GM21529 (cell line): Measurements from ENCODE around the gene GNG12.

ENCODE experiments used
- ATAC-seq: cut with Tn5 transposase; IDR thresholded peaks from one replicate; pipeline ENCODE4 v1.9.1; 2021; ENCODE audit not compliant: unreplicated experiment

GNG12 gene

DNA sequence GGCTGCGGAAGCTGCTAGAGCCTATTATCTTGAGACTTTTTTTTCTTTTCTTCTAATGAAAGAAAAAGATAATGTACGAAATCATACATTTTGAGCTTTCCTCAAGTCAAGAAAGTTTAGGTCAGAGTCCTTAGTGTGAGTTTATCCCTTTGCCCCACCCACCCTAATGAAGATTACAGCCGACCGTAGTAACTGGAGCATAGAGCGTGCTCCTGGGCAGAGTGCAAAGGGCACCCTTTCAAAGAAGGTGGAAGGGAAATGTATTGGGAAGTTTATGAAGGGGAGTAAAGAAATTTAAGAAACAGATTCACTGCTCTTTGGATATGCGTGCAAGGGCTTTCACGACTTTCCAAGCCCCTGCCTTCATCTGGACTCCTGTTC lies 17.2 kb downstream of the GNG12 start:
- no peak for ATAC-seq

DNA sequence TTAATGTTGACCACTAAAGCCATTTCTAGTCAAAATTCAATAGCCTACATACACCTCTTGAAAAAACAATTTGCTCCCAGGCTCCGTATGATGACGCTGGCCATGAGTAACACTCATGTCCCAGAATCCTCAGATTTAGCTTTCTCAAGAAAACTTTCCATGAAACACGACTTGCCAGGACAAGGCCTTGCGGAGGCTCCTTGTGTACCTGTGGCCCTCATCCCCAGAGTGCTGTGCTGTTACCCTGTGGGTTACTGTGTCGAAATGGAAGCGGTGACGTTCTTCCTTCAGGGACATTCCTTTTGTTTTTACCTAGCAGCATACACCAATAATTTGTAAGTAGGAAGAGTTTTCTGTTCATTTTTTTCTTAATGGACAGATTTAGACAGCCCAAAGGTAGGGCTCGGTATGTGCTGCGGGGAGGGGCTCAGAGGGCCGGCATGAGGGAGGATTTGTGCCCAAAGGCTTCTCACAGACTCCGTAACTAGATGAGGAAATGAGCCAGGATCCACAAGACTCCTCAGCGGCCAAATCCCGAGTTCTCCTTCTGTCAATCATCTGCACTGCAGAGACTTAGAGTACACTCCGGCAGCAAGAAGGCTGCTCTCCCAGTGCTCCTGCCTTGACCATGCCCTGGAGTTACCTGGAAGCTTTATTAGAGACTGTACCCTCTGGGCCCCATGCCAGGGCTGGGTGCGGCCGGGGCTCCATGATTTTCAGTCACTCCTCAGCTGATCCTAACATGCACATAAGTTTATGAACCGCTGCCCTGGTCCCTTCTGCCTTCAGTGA lies 17.8 kb downstream of the GNG12 start:
- ATAC-seq, result no peak

DNA sequence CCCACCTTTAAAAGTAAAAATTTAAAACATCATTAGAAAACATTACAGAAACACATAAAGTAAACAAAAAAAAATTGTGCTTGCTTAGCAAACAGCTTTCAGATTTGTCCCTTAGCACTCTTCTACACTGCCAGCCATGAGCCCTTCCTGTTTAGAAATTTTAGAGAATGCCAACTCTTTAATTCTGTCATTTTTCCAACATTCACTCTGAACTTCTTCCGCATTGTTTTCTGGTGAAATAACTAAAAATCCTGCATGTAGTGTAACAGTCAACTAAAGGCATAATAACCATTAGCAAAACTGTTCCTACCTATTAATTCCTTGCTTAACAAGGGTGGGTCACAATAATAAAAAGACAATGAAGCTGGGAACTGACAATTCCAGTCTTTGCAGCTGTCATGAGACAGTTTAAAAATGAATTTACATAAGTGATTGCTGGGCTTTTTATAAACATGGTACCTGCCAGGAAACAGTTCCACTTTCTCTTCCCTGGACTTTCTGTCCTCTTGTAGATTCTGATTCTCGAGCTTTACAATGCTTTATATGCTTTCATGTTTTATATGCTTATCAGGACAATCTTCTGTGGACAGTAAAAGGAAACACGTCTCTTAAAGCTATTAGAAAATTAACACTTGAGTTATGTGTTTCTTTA lies 19.0 kb downstream of the GNG12 start:
- ATAC-seq, result no peak

- no peak for ATAC-seq
Measured at GRCh38 chr1:67812226-67812625, 21.0 kb downstream of the GNG12 start.

- no peak for ATAC-seq
Measured at GRCh38 chr1:67811781-67812180, 21.5 kb downstream of the GNG12 start.

DNA sequence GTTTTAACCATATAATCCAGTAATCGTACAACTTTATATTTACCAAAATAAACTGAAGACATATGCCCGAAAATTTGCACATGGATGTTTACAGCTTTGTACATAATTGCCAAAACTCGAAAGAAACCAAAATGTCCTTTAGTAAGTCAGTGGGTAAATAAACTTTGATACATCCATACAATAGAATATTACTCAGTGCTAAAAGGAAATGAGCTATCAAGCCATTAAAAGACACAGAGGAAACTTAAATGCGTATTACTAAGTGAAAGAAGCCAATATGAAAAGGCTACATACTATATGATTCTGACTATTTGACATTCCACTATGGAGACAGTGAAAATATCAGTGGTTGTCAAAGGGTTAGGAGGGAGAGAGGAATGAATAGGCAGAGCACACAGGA lies 23.4 kb downstream of the GNG12 start:
- ATAC-seq, result no peak

GRCh38 chr1:67807282-67807681 lies 26.0 kb downstream of the GNG12 start:
- ATAC-seq, result no peak

DNA sequence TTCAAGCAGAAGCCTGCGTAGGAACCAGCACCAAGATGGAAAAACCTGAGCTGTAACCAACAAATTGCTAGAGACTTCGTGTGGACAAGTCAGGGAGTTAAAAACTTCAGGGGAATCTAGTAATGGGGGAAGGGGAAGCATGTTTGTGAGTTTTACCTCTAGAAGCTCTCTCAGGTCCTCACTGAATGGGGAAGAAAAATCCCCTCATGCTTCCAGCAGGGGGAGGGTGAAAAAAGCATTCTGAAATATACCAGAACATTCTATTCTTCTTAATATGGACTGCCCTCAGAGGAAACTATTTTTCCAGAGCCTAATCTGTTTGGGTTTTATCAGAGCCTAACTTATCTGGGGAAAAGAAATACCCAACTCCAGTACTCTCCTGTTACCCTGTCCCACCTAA lies 28.6 kb downstream of the GNG12 start:
- ATAC-seq, result no peak

- ATAC-seq, result no peak
Measured at GRCh38 chr1:67803380-67804279, 29.6 kb downstream of the GNG12 start.

GRCh38 chr1:67802565-67802964 lies 30.7 kb downstream of the GNG12 start:
- no peak for ATAC-seq

DNA sequence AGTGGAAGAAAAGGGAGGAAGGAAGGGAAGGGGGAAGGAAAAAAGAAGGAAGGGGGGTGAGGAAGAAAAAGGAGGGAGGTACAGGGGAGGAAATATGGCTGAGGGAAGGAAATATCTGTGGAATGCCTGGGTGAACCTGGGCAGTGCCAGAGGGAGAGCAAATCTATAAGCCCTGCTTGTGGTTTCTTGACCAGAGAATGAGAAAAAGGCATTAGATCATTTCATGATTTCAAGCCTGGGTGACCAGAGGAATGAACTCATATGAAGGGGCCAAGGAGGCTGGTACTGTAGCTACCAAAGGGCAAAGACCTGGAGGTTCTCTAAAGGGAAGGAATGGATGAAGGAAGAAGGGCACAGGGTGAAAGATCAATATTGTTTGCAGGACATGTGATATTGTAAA lies 31.4 kb downstream of the GNG12 start:
- ATAC-seq, result no peak

DNA sequence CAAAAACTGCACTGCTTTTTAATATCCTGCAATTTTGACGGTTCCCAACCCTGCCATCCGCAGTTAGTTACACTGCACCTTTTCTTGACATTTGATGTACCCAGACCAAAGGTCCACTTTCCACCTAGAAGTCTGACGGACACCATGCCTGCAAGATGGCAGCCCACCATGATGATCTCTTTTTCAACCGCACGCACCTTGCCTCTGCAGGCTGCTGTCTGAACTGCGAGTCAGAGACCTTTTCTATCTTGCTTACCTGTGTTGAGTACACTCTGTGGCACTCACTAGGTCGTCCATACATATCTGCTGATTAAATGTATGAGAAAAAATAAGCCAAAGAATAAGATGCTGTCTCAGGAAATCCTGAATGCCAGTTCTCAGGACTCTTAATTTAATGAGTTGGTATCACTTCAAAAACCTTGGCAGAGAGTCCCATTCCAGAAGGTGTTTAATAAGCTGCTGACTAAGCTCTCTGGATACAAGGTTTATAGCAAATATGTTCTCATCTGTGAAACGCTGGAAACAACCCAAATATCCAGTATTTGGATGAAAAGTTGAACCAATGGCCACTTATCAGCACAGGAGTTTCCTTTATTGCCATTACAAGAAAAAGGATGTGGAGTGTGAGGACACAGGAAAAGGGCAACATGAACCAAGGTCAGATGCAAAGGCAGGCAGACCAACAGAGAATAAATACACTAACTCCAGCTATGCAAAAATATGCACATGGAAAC lies 37.9 kb downstream of the GNG12 start:
- no peak for ATAC-seq

GRCh38 chr1:67793562-67793961 lies 39.7 kb downstream of the GNG12 start:
- ATAC-seq, result no peak

DNA sequence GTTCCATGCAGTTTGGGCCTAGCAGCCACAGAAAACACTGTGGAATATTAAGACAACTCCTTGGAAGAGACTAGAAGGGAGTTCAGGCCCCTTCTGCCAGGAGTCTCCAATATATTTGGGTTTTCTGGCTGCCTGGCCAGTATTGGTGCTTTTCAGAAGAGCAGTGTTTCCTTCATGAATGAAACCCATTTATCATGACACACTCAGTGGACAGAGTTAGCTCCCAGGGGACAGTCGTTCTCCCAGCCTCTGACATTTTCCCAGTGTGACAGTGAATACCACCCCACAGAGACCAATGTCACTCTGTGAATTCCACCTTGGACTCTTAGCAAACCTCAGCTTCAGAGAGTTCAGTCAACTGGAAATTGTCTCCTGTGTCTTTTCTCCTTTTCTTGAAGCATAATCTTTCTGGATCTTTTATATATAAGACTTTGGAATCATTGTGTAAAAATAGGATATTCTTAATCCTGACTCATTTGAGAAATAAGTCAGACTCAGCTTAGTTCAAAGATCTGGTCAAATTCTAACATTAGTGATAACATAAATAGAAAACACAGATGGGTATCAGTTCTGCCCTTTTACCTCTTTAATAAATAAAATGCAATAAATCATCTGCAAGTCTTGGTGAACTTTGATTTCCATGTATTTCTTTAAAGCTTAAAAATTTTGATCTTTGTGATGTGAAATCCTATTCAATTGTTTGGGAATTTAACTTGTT lies 40.4 kb downstream of the GNG12 start:
- no peak for ATAC-seq

DNA sequence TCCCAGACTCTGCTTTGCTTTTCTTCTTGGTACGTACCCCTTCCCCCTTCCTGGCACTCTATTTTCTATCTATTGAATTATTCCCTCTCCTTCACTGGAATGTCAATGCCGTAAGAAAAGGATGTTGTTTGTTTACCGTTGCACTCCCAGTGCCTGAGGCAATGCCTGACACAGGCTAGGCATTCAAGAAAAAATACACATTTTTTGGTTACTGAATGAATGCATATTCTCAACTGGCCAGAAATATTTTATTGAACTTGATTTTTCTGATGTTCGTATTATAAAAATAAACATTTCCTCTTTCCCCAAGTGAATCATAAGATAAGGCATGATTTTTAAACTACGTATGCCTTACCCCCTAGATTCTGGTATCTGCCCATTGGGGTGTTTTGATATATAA lies 41.2 kb downstream of the GNG12 start:
- ATAC-seq, result no peak

GRCh38 chr1:67791686-67792085 lies 41.6 kb downstream of the GNG12 start:
- no peak for ATAC-seq

DNA sequence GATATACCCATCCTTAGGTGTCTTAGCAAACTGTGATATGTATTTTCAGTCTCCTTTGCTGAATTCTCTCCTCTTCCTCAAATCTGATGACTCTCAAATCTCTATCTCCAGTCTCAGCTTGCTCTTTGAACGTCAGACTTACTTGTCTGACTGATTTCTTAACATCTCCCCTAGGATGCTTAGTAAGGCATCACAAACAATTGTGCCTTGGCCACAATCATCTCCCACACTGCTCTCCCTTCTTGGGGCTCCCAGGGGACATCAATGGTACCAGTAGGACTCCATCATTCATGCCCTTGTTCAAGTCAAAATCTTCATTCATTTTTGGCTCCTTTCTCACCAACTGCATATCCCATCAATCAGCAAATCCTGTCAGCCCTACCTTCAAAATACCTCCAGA lies 42.0 kb downstream of the GNG12 start:
- ATAC-seq, result no peak

GRCh38 chr1:67790201-67790692 lies 43.0 kb downstream of the GNG12 start:
- ATAC-seq, result no peak

DNA sequence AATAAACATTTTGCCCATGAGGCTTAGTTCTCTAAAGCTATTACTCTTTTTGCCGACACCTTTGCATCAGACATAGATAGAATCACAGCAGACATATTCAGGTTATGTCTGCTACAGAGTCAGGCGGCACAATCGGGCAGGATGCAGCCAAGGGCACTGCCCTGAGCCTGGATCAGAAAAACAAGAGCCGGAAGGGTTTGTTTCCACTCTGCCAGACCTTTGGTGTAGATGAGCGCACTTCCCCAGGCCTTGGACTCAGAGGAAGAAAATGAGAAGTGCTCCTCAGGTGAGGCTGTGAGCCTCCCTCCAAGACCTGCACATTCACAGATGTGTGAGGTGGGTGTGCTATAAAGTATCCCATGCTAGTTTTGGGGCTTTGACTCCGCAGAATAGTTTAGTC lies 43.7 kb downstream of the GNG12 start:
- no peak for ATAC-seq

- ATAC-seq, result no peak
Measured at GRCh38 chr1:67788904-67789303, 44.4 kb downstream of the GNG12 start.
